HepG2 (cell line): ENCODE data around the gene CD151. TPM values are rescaled to one million over a fixed set of nuclear protein-coding genes. Genes with fewer than 3 reads are reported as not detected.
A peak's percentile ranks its signal among the peaks of the same experiment; 100 is the strongest.

Source experiments
- DR1 ChIP-seq: sonication (generic); formaldehyde crosslinking; IDR thresholded peaks from 2 replicates; pipeline ENCODE4 v1.8.0; 2021; ENCODE audit warnings: mild to moderate bottlenecking, missing genetic modification reagents, inconsistent platforms
- GABPA ChIP-seq, 2 experiments: IDR thresholded peaks; 2 replicates each; pipeline ENCODE4 v1.6.1; 2011 to 2016; ENCODE audit warnings: low read depth in 2 of 2, low read length in 1 of 2, missing biosample characterization in 1 of 2, missing genetic modification characterization in 1 of 2
- GABPB1 ChIP-seq: IDR thresholded peaks from 2 replicates; pipeline ENCODE4 v1.6.1; 2016; ENCODE audit warnings: mild to moderate bottlenecking, missing genetic modification reagents, moderate library complexity, missing compliant biosample characterization
- KDM4B ChIP-seq: sonication (generic); formaldehyde crosslinking; IDR thresholded peaks from 2 replicates; pipeline ENCODE4 v1.4.0; 2020; ENCODE audit warnings: missing genetic modification reagents
- MAX ChIP-seq: IDR thresholded peaks from 2 replicates; pipeline ENCODE4 v1.6.1; 2012; ENCODE audit warnings: inconsistent platforms
- NFKB2 ChIP-seq: sonication (generic); formaldehyde crosslinking; IDR thresholded peaks from 2 replicates; pipeline ENCODE4 v1.4.0; 2020; ENCODE audit warnings: missing genetic modification reagents, borderline replicate concordance
- NFKBIZ ChIP-seq: IDR thresholded peaks from 2 replicates; pipeline ENCODE4 v1.6.1; 2018; ENCODE audit warnings: missing genetic modification reagents, missing compliant biosample characterization
- NPAS2 ChIP-seq: sonication (generic); formaldehyde crosslinking; IDR thresholded peaks from 2 replicates; pipeline ENCODE4 v1.8.0; 2022; ENCODE audit warnings: mild to moderate bottlenecking, missing genetic modification reagents, borderline replicate concordance
- PCBP1 ChIP-seq: fragments of 200-400 bp; formaldehyde crosslinking; IDR thresholded peaks from 2 replicates; pipeline ENCODE4 v1.6.1; 2017; ENCODE audit warnings: mild to moderate bottlenecking, low read depth, low read length, borderline replicate concordance
- RAD21 ChIP-seq: fragments of 450-650 bp; formaldehyde crosslinking; IDR thresholded peaks from 2 replicates; pipeline ENCODE4 v1.5.0; 2020; ENCODE audit warnings: mild to moderate bottlenecking
- RBAK ChIP-seq: sonication (generic); formaldehyde crosslinking; IDR thresholded peaks from 2 replicates; pipeline ENCODE4 v1.5.1; 2020; ENCODE audit warnings: mild to moderate bottlenecking, missing genetic modification reagents
- RBM39 ChIP-seq: fragments of 200-400 bp; formaldehyde crosslinking; IDR thresholded peaks from one replicate; pipeline ENCODE4 v1.6.1; 2018; ENCODE audit warnings: antibody characterized with exemption, mild to moderate bottlenecking, low read depth, low read length; ENCODE audit not compliant: poor library complexity, severe bottlenecking
- RELA ChIP-seq: sonication (generic); formaldehyde crosslinking; IDR thresholded peaks from 2 replicates; pipeline ENCODE4 v1.4.0; 2020; ENCODE audit warnings: missing genetic modification reagents
- SMC3 ChIP-seq: IDR thresholded peaks from 2 replicates; pipeline ENCODE4 v1.6.1; 2011; ENCODE audit warnings: low read length, improper control_type of control experiment
- STAG1 ChIP-seq: sonication (generic); formaldehyde crosslinking; IDR thresholded peaks from 2 replicates; pipeline ENCODE4 v1.4.0; 2020; ENCODE audit warnings: missing genetic modification reagents
- XRCC5 ChIP-seq: fragments of 200-400 bp; formaldehyde crosslinking; optimal IDR thresholded peaks from 2 replicates; pipeline ENCODE3; 2017; ENCODE audit warnings: mild to moderate bottlenecking, low read length
- ZBTB14 ChIP-seq: sonication (generic); formaldehyde crosslinking; IDR thresholded peaks from 2 replicates; pipeline ENCODE4 v1.4.0; 2020; ENCODE audit warnings: missing genetic modification reagents
- ZNF101 ChIP-seq: sonication (generic); formaldehyde crosslinking; IDR thresholded peaks from 2 replicates; pipeline ENCODE4 v1.4.0; 2020; ENCODE audit warnings: mild to moderate bottlenecking, low read depth, missing genetic modification reagents, borderline replicate concordance
- ZNF274 ChIP-seq: sonication (generic); formaldehyde crosslinking; IDR thresholded peaks from 2 replicates; pipeline ENCODE4 v1.5.1; 2020; ENCODE audit warnings: mild to moderate bottlenecking, missing genetic modification reagents
- ZNF281 ChIP-seq: sonication (generic); formaldehyde crosslinking; IDR thresholded peaks from 2 replicates; pipeline ENCODE4 v1.4.0; 2020; ENCODE audit warnings: missing genetic modification reagents, borderline replicate concordance
- ZNF282 ChIP-seq: fragments of 450-650 bp; IDR thresholded peaks from 2 replicates; pipeline ENCODE4 v1.6.1; 2018; ENCODE audit not compliant: partially characterized antibody
- ZNF547 ChIP-seq: sonication (generic); formaldehyde crosslinking; IDR thresholded peaks from 2 replicates; pipeline ENCODE4 v1.5.1; 2020; ENCODE audit warnings: mild to moderate bottlenecking, missing genetic modification reagents
- ZNF687 ChIP-seq: sonication (generic); formaldehyde crosslinking; IDR thresholded peaks from 2 replicates; pipeline ENCODE4 v1.5.1; 2020; ENCODE audit warnings: mild to moderate bottlenecking, missing genetic modification reagents, moderate library complexity
- polyA plus RNA-seq, 8 experiments: library from polyadenylated mRNA; depleted of rRNA in 3 of 8; stranded (reverse) in 7 of 8; unstranded in 1 of 8; fragments of >200 nt; fragmentation: Illumina TruSeq in 4 of 8; extraction: Trizol in 4 of 8; gene quantifications; 2 replicates each; pipeline versions ENCODE4 v1.2.1 to v1.2.3, GENCODE V29; 2011 to 2016; ENCODE audit warnings: low read depth in 4 of 8, missing spikeins in 1 of 8, mixed read lengths in 1 of 8; ENCODE audit not compliant: insufficient read depth in 1 of 8
- total RNA-seq, 5 experiments: library from RNA; depleted of rRNA; stranded (reverse); fragments of >200 nt; fragmentation: Illumina TruSeq; extraction: Trizol; gene quantifications; 2 replicates each; pipeline ENCODE4 v1.2.3, GENCODE V29; 2016; ENCODE audit warnings: low read depth in 1 of 5

CD151 gene
- total and polyA plus RNA-seq, 2 of the 13 experiments (the other 11 are each of a cell fraction or from before 2014, with no cell fraction given): 125 to 197 TPM

GRCh38 chr11:848380-848931 lies 15.7 kb downstream of the CD151 start (continued):
- TF ChIP-seq ZNF687 (peak; percentile 33; the same call in 1 of the 2 replicates), NPAS2 (CRISPR knock-in tag) (no peak), SMC3 (peak; percentile 15; the same call in 1 of the 2 replicates), MAX (peak; percentile 15; the same call in 1 of the 2 replicates), NFKBIZ (CRISPR knock-in tag) (no peak), ZNF274 (CRISPR knock-in tag) (no peak), ZBTB14 (CRISPR knock-in tag) (0 out of 2 replicates have a peak, but pooled peaks have one; percentile 21), RAD21 (CRISPR knock-in tag) (peak; percentile 72), ZNF101 (CRISPR knock-in tag) (no peak), PCBP1 (0 out of 2 replicates have a peak, but pooled peaks have one; percentile 27), RBAK (CRISPR knock-in tag) (no peak), GABPB1 (CRISPR knock-in tag) (peak; percentile 24; the same call in 1 of the 2 replicates), XRCC5 (peak; percentile 31), NFKB2 (CRISPR knock-in tag) (0 out of 2 replicates have a peak, but pooled peaks have one; percentile 21), KDM4B (no peak), DR1 (CRISPR knock-in tag) (0 out of 2 replicates have a peak, but pooled peaks have one; percentile 19), RBM39 (peak; percentile 17), ZNF281 (CRISPR knock-in tag) (no peak), ZNF547 (CRISPR knock-in tag) (no peak), GABPA (IDR thresholded peaks at IDR 0.05; ENCODE audit: low read depth, low read length) (no peak), GABPA (CRISPR knock-in tag; IDR thresholded peaks at IDR 0.05; ENCODE audit: low read depth) (no peak), ZNF282 (no peak), STAG1 (peak; percentile 83), RELA (CRISPR knock-in tag) (no peak)
